GM21515 (cell line): ENCODE data around the gene GAB2.
"Not testable (repeated sequence)": the region's sequence is repeated elsewhere in the genome, so short reads cannot be mapped to it uniquely, and the experiment has no call there.

Experiments used
- ATAC-seq: cut with Tn5 transposase; IDR thresholded peaks from one replicate; pipeline ENCODE4 v1.9.1; 2021; ENCODE audit not compliant: unreplicated experiment

The GAB2 gene

GRCh38 chr11:78226684-78227680 lies 190.6 kb downstream of the GAB2 start:
- no peak for ATAC-seq

- no peak for ATAC-seq
Observed at GRCh38 chr11:78224906-78225420, 192.7 kb downstream of the GAB2 start.

- no peak for ATAC-seq
Observed at GRCh38 chr11:78224506-78224905, 193.1 kb downstream of the GAB2 start.

- ATAC-seq, result peak; percentile 67
Observed at GRCh38 chr11:78223320-78223954, 194.2 kb downstream of the GAB2 start.

- ATAC-seq, result not testable (repeated sequence)
Observed at GRCh38 chr11:78222726-78223125, 194.9 kb downstream of the GAB2 start.

- ATAC-seq, result no peak
Observed at GRCh38 chr11:78221396-78222315, 196.0 kb downstream of the GAB2 start.

- no peak for ATAC-seq
Observed at GRCh38 chr11:78220218-78221157, 197.1 kb downstream of the GAB2 start.

GRCh38 chr11:78219493-78220217 lies 198.0 kb downstream of the GAB2 start:
- ATAC-seq, result no peak

- ATAC-seq, result no peak
Observed at GRCh38 chr11:78218707-78219492, 198.7 kb downstream of the GAB2 start.

GRCh38 chr11:78217650-78218541 lies 199.7 kb downstream of the GAB2 start:
- ATAC-seq, result no peak

GRCh38 chr11:78216571-78217287 lies 200.9 kb downstream of the GAB2 start:
- ATAC-seq, result no peak

- no peak for ATAC-seq
Observed at GRCh38 chr11:78216021-78216420, 201.6 kb downstream of the GAB2 start.

GRCh38 chr11:78214331-78215194 lies 203.1 kb downstream of the GAB2 start:
- no peak for ATAC-seq

GRCh38 chr11:78213526-78214330 lies 203.9 kb downstream of the GAB2 start:
- ATAC-seq, result no peak
